K562 (cell line): ENCODE measurements around the gene SNCG. TPM values are rescaled to one million over a fixed set of nuclear protein-coding genes. Genes with fewer than 3 reads are reported as not detected.
A peak's percentile ranks its signal among the peaks of the same experiment; 100 is the strongest.
"Not testable (repeated sequence)": the region's sequence is repeated elsewhere in the genome, so short reads cannot be mapped to it uniquely, and the experiment has no call there.

Source experiments
- ATAC-seq: fragments of 200-7000 bp; cut with Tn5 transposase; 3 replicates; pipeline ENCODE4 v1.9.1; 2020; ENCODE audit warnings: moderate library complexity
- BruUV-seq: library from RNA; stranded (reverse); fragments of 400-500 nt; replicated peaks from 2 replicates; lab custom pipeline; 2021; lab: Mats Ljungman, UMichigan
- CTCF ChIA-PET: fragments of 300-600 bp; formaldehyde crosslinking; extraction: SDS; loops from one replicate; lab custom pipeline; 2021; ENCODE audit warnings: low intra/inter-chr PET ratio; lab: Yijun Ruan, JAX
- POLR2A ChIA-PET: fragments of 300-600, 350-650 bp; sonication (Branson Sonifier 250); formaldehyde crosslinking; extraction: SDS; loops from one replicate; lab custom pipeline; 2021; ENCODE audit warnings: antibody characterized with exemption, inconsistent platforms; lab: Yijun Ruan, JAX
- DNase-seq, 4 experiments: peaks; one replicate each; pipeline versions ENCODE4 v3.0.0 to v3.0.0-alpha.2; 2011 to 2018; ENCODE audit warnings: low spot score in 3 of 4, mixed read lengths in 3 of 4; ENCODE audit errors: extremely low read depth in 1 of 4
- FAIRE-seq: peaks from 2 replicates; lab custom pipeline; 2011; peaks lifted over from hg19 to GRCh38; lab: Jason Lieb, UNC
- H2AFZ ChIP-seq: 2 replicates; pipeline ENCODE4 v1.6.0; 2011; ENCODE audit warnings: low read depth, low read length, control low read depth, inconsistent platforms
- H3K27ac ChIP-seq: fragments of 200-600 bp; 3 replicates; pipeline ENCODE4 v1.8.0; 2011; ENCODE audit warnings: low read depth, mild to moderate bottlenecking, control low read depth, inconsistent platforms, low read length, moderate library complexity, mixed read lengths; ENCODE audit errors: extremely low read depth
- H3K27me3 ChIP-seq, 2 experiments: fragments of 300-600 bp in 1 of 2; 2 replicates in 1 of 2; 3 replicates in 1 of 2; pipeline versions ENCODE4 v1.6.0 to v1.8.0; 2011; ENCODE audit warnings: inconsistent platforms in 2 of 2, low read length in 2 of 2, mild to moderate bottlenecking in 1 of 2, mixed read lengths in 1 of 2, moderate library complexity in 1 of 2; ENCODE audit not compliant: control insufficient read depth in 2 of 2, insufficient read depth in 2 of 2
- H3K36me3 ChIP-seq: fragments of 300-600 bp; 3 replicates; pipeline ENCODE4 v1.8.0; 2011; ENCODE audit warnings: mild to moderate bottlenecking, low read length, inconsistent platforms; ENCODE audit not compliant: control insufficient read depth, insufficient read depth
- H3K4me1 ChIP-seq, 2 experiments: fragments of 200-600 bp in 1 of 2; replicated peaks in 1 of 2; 2 replicates in 1 of 2; 3 replicates in 1 of 2; pipeline versions ENCODE4 v1.5.1 to v1.8.0; 2011; ENCODE audit warnings: inconsistent platforms in 2 of 2, low read length in 2 of 2, mild to moderate bottlenecking in 1 of 2, mixed read lengths in 1 of 2, moderate library complexity in 1 of 2; ENCODE audit not compliant: control insufficient read depth in 2 of 2, insufficient read depth in 2 of 2
- H3K4me2 ChIP-seq: 2 replicates; pipeline ENCODE4 v1.6.1; 2011; ENCODE audit warnings: low read length, control low read depth, inconsistent platforms, mixed read lengths; ENCODE audit not compliant: insufficient read depth
- H3K4me3 ChIP-seq: fragments of 200-600 bp; sonication (generic), shearing (Covaris generic); 2 replicates; pipeline ENCODE4 v1.5.1; 2016; ENCODE audit warnings: control low read depth, inconsistent platforms
- H3K79me2 ChIP-seq: fragments of 200-600 bp; 3 replicates; pipeline ENCODE4 v1.8.0; 2011; ENCODE audit warnings: low read length, inconsistent platforms; ENCODE audit not compliant: control insufficient read depth, insufficient read depth
- H3K9ac ChIP-seq, 2 experiments: 2 replicates each; pipeline versions ENCODE4 v1.6.0 to v1.6.1; 2011; ENCODE audit warnings: low read depth in 2 of 2, low read length in 2 of 2, control low read depth in 1 of 2, inconsistent platforms in 1 of 2, mild to moderate bottlenecking in 1 of 2, mixed read lengths in 1 of 2; ENCODE audit not compliant: insufficient read depth in 1 of 2
- H3K9me1 ChIP-seq: one replicate; pipeline ENCODE4 v1.6.0; 2011; ENCODE audit warnings: inconsistent platforms, mild to moderate bottlenecking, low read length, moderate library complexity; ENCODE audit not compliant: control insufficient read depth, insufficient read depth
- H3K9me3 ChIP-seq: replicated peaks from 2 replicates; pipeline ENCODE4 v1.5.1; 2011; ENCODE audit warnings: low read depth, low read length, inconsistent platforms; ENCODE audit not compliant: control insufficient read depth, insufficient read depth
- H4K20me1 ChIP-seq: replicated peaks from 2 replicates; pipeline ENCODE4 v1.6.1; 2011; ENCODE audit warnings: low read length, inconsistent platforms, mixed read lengths; ENCODE audit not compliant: control insufficient read depth, insufficient read depth
- FOSL1 ChIP-seq: fragments of 200-800 bp; sonication (Bioruptor generic); conservative IDR thresholded peaks from 2 replicates; pipeline ENCODE4 v1.6.1; 2016; ENCODE audit warnings: missing genetic modification characterization, missing compliant biosample characterization
- FUS ChIP-seq: fragments of 200-400 bp; formaldehyde crosslinking; optimal IDR thresholded peaks from 2 replicates; pipeline ENCODE3; 2017; ENCODE audit warnings: low read depth, low read length
- JUND ChIP-seq, 2 experiments: IDR thresholded peaks; 2 replicates in 1 of 2; 3 replicates in 1 of 2; pipeline ENCODE4 v1.6.1; 2011; ENCODE audit warnings: borderline replicate concordance in 2 of 2, low read depth in 2 of 2, low read length in 2 of 2, improper control_type of control experiment in 1 of 2, missing biosample characterization in 1 of 2, missing genetic modification characterization in 1 of 2, missing genetic modification reagents in 1 of 2
- MXI1 ChIP-seq: IDR thresholded peaks from 2 replicates; pipeline ENCODE4 v1.6.1; 2011; ENCODE audit warnings: low read depth, mild to moderate bottlenecking, improper control_type of control experiment, low read length
- RAD51 ChIP-seq: fragments of 450-650 bp; IDR thresholded peaks from 2 replicates; pipeline ENCODE4 v1.7.1; 2016; ENCODE audit warnings: low read depth, mild to moderate bottlenecking, borderline replicate concordance
- ZNF134 ChIP-seq: fragments of 250-450 bp; sonication (Bioruptor Pico); conservative IDR thresholded peaks from 2 replicates; pipeline ENCODE4 v1.4.0; 2020
- ZNF785 ChIP-seq: fragments of 250-450 bp; sonication (Bioruptor Pico); IDR thresholded peaks from 2 replicates; pipeline ENCODE4 v1.4.0; 2020; ENCODE audit warnings: mild to moderate bottlenecking
- WGBS: fragments of 100-300 bp; shearing (Covaris generic); methylation state at CpG from one replicate; pipeline ENCODE4 v1.1.6; 2016; ENCODE audit warnings: low coverage, mixed read lengths; ENCODE audit not compliant: insufficient coverage; ENCODE audit errors: missing lambda C conversion rate; 5-methylcytosine and 5-hydroxymethylcytosine counted together
- in situ Hi-C: fragments of 300-500 bp; cut with MboI; formaldehyde crosslinking; loops from 4 replicates; pipeline ENCODE4 v1.15.0; 2018; ENCODE audit warnings: inconsistent platforms, mixed read lengths
- intact Hi-C: fragments of 100-400 bp; cut with micrococcal nuclease; formaldehyde crosslinking; loops from 2 replicates; pipeline ENCODE4 v1.14.2; 2022
- polyA plus RNA-seq, 8 experiments: library from polyadenylated mRNA; depleted of rRNA in 4 of 8; stranded (reverse) in 5 of 8; unstranded in 3 of 8; fragments of >200 nt; fragmentation: Nextera tagmentation in 2 of 8; fragmentation: Illumina TruSeq in 1 of 8; extraction: Ambion mirVana in 2 of 8; extraction: Trizol in 1 of 8; gene quantifications; 2 replicates each; pipeline versions ENCODE4 v1.2.1 to v1.2.3, GENCODE V29; 2011 to 2014; ENCODE audit warnings: inconsistent platforms in 1 of 8, missing spikeins in 1 of 8
- total RNA-seq, 7 experiments: library from RNA; depleted of rRNA in 6 of 7; stranded (reverse); fragments of >200 nt in 6 of 7; fragmentation: Illumina TruSeq in 2 of 7; extraction: Trizol in 2 of 7; gene quantifications; 2 replicates each; pipeline versions ENCODE4 v1.2.1 to v1.2.3, GENCODE V29; 2011 to 2021; ENCODE audit warnings: low replicate concordance in 1 of 7
- TF ChIP-seq, protein P1 (sequence below), 2 experiments: fragments of 450-650 bp in 1 of 2; sonication (generic) in 1 of 2; formaldehyde crosslinking in 1 of 2; IDR thresholded peaks in 1 of 2; conservative IDR thresholded peaks in 1 of 2; 2 replicates each; pipeline versions ENCODE4 v1.6.1 to v1.8.1; 2016 to 2023; ENCODE audit warnings: mild to moderate bottlenecking in 2 of 2, moderate library complexity in 2 of 2, inconsistent platforms in 1 of 2, missing genetic modification reagents in 1 of 2
- TF ChIP-seq, protein P2 (sequence below): IDR thresholded peaks from 2 replicates; pipeline ENCODE4 v1.6.1; 2012; ENCODE audit warnings: low read depth, low read length, improper control_type of control experiment, borderline replicate concordance
- TF ChIP-seq, protein P3 (sequence below): fragments of 450-650 bp; IDR thresholded peaks from 2 replicates; pipeline ENCODE4 v1.6.1; 2016; ENCODE audit warnings: missing biosample characterization, missing genetic modification characterization

The SNCG gene
- total and polyA plus RNA-seq, 9 of the 15 experiments (the other 6 are each of a cell fraction or from before 2014, with no cell fraction given) = 9.8 to 146 (median 93.6) TPM

DNA sequence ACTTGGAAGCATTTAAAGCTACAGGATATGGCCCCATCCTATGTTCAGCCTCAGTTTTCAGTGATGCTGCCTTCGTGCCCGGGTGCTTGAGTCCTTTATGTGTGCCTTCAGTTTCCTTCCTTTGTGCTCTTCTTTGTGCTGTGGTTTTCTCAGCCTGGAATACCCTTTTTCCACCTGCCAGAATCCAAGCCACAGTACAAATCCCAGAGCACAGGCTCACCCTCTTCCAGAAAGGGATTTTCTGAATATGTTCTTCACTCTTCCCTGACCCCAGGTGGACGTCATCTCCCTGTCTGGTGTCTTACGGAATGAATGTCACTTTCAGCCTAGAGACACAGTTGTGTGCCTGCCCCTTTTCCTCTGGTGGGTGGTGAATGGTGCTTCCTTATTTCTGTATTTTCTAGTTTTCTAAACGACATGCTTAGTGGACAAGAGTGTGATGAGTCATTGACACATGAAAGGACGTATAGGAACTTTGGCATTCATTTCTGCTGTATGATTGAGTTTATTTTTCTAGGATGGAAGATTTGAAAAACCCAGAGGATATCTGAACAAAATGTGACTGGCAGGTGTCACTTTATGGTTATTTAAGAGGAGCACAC lies 41.5 kb downstream of the SNCG start:
- H3K27ac ChIP-seq, H3K9ac ChIP-seq, DNase-seq, H3K36me3 ChIP-seq, H4K20me1 ChIP-seq, H3K4me2 ChIP-seq, POLR2A ChIA-PET, H3K79me2 ChIP-seq, H3K9me1 ChIP-seq, H3K4me1 ChIP-seq, FAIRE-seq, H3K4me3 ChIP-seq, BruUV-seq, CTCF ChIA-PET, ATAC-seq, in situ Hi-C loops, intact Hi-C loops, H2AFZ ChIP-seq, H3K27me3 ChIP-seq, H3K9me3 ChIP-seq: not testable (repeated sequence)
- TF ChIP-seq FOSL1 (tag) = 0 out of 2 replicates have a peak, but pooled peaks have one; percentile 12
- TF ChIP-seq, protein P1, sequence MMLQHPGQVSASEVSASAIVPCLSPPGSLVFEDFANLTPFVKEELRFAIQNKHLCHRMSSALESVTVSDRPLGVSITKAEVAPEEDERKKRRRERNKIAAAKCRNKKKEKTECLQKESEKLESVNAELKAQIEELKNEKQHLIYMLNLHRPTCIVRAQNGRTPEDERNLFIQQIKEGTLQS (IDR thresholded peaks at IDR 0.05) = peak; percentile 44; the same call in 1 of the 2 replicates
- TF ChIP-seq, protein P1 (CRISPR knock-in tag; conservative IDR thresholded peaks at IDR 0.05) = not testable (repeated sequence)
- WGBS = 42% methylated on average over 5 of the region's 6 CpGs

DNA sequence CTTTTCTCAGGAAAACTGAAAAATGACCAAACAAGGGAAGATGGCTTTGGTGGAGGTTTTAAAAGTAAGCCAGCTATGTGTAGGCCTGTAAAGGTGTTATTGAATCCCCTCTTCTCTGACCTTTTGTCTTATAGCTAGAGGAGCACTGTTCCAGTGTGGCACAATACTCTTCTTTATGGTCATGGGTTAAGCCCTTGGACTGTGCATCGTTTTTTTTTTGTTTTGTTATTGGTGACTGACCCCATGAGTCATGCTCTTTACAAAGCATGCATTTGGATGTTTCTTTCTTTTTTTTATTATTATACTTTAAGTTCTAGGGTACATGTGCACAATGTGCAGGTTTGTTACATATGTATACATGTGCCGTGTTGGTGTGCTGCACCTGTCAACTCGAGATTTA lies 42.1 kb downstream of the SNCG start:
- H3K36me3 ChIP-seq = no peaks in the 10 kb centered on the region
- H3K27ac ChIP-seq = no peak overlapping the region
- H2AFZ ChIP-seq = no peak overlapping the region
- H3K9me1 ChIP-seq = no peaks in the 10 kb centered on the region
- H3K9me3 ChIP-seq = no peaks in the 10 kb centered on the region
- H3K9ac ChIP-seq = no peak overlapping the region
- H3K4me2 ChIP-seq = no peak overlapping the region
- H3K4me3 ChIP-seq = no peak overlapping the region
- no peaks in the 10 kb centered on the region; a peak in 1 of 5 replicates for H3K4me1 ChIP-seq
- ChIA-PET CTCF (interaction anchor here (0.6 kb wide), 1 partner anchor 62 kb away, joined by 4 read pairs; no protein-coding TSS in a partner anchor), POLR2A (no interaction called here)
- no peak for DNase-seq
- no peak for ATAC-seq
- FAIRE-seq = no peak
- no peaks in the 10 kb centered on the region for H3K79me2 ChIP-seq
- H3K27me3 ChIP-seq = no peaks in the 10 kb centered on the region
- intact Hi-C loops (no loop called here), in situ Hi-C loops (no loop called here)
- 22% methylated on average over 3 of the region's 3 CpGs for WGBS
- no peaks in the 10 kb centered on the region for H4K20me1 ChIP-seq
- no TSS peak for BruUV-seq
- no peak for TF ChIP-seq FUS
- TF ChIP-seq, protein P2, sequence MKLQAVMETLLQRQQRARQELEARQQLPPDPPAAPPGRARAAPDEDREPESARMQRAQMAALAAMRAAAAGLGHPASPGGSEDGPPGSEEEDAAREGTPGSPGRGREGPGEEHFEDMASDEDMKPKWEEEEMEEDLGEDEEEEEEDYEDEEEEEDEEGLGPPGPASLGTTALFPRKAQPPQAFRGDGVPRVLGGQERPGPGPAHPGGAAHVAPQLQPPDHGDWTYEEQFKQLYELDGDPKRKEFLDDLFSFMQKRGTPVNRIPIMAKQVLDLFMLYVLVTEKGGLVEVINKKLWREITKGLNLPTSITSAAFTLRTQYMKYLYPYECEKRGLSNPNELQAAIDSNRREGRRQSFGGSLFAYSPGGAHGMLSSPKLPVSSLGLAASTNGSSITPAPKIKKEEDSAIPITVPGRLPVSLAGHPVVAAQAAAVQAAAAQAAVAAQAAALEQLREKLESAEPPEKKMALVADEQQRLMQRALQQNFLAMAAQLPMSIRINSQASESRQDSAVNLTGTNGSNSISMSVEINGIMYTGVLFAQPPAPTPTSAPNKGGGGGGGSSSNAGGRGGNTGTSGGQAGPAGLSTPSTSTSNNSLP = no peak
- TF ChIP-seq JUND (IDR thresholded peaks at IDR 0.05; ENCODE audit: borderline replicate concordance, low read depth, low read length) = no peak
- TF ChIP-seq JUND (tag; IDR thresholded peaks at IDR 0.05; ENCODE audit: borderline replicate concordance, low read depth, low read length) = no peak
- no peak for TF ChIP-seq ZNF785 (CRISPR knock-in tag)
- no peak for TF ChIP-seq RAD51
- no peak for TF ChIP-seq ZNF134
- TF ChIP-seq, protein P3, sequence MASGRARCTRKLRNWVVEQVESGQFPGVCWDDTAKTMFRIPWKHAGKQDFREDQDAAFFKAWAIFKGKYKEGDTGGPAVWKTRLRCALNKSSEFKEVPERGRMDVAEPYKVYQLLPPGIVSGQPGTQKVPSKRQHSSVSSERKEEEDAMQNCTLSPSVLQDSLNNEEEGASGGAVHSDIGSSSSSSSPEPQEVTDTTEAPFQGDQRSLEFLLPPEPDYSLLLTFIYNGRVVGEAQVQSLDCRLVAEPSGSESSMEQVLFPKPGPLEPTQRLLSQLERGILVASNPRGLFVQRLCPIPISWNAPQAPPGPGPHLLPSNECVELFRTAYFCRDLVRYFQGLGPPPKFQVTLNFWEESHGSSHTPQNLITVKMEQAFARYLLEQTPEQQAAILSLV (tag) = no peak
- TF ChIP-seq MXI1 = no peak
